Kidney tubule cell (primary cell): ENCODE results near the gene PRM1.
A peak's percentile ranks its signal among the peaks of the same experiment; 100 is the strongest.

ENCODE experiments used
- DNase-seq: peaks from one replicate; pipeline ENCODE4 v3.0.0-alpha.2; 2018; ENCODE audit warnings: low spot score

The PRM1 gene

GRCh38 chr16:11253995-11254912 lies 26.9 kb downstream of the PRM1 start:
- no peak for DNase-seq

- DNase-seq = no peak
Observed at GRCh38 chr16:11253009-11253994, 27.8 kb downstream of the PRM1 start.

- no peak for DNase-seq
Observed at GRCh38 chr16:11252482-11252931, 28.6 kb downstream of the PRM1 start.

GRCh38 chr16:11251525-11252481 lies 29.3 kb downstream of the PRM1 start:
- DNase-seq = peak; percentile 45

GRCh38 chr16:11250786-11251524 lies 30.2 kb downstream of the PRM1 start:
- DNase-seq = no peak

- DNase-seq = peak; percentile 30
Observed at GRCh38 chr16:11250091-11250785, 30.9 kb downstream of the PRM1 start.

- DNase-seq = no peak
Observed at GRCh38 chr16:11249233-11250061, 31.7 kb downstream of the PRM1 start.

- DNase-seq = peak; percentile 33
Observed at GRCh38 chr16:11248133-11248532, 33.0 kb downstream of the PRM1 start.

GRCh38 chr16:11245988-11246387 lies 35.1 kb downstream of the PRM1 start:
- no peak for DNase-seq

- DNase-seq = no peak
Observed at GRCh38 chr16:11245222-11245737, 35.9 kb downstream of the PRM1 start.

- DNase-seq = no peak
Observed at GRCh38 chr16:11242658-11243057, 38.5 kb downstream of the PRM1 start.

- no peak for DNase-seq
Observed at GRCh38 chr16:11241480-11242204, 39.5 kb downstream of the PRM1 start.

- DNase-seq = no peak
Observed at GRCh38 chr16:11240636-11241473, 40.3 kb downstream of the PRM1 start.

GRCh38 chr16:11239644-11240632 lies 41.2 kb downstream of the PRM1 start:
- DNase-seq = no peak

- no peak for DNase-seq
Observed at GRCh38 chr16:11238272-11239202, 42.6 kb downstream of the PRM1 start.
